ENCODE measurements around the gene PPP1R13L.
A peak's percentile ranks its signal among the peaks of the same experiment; 100 is the strongest.

The PPP1R13L gene

DNA sequence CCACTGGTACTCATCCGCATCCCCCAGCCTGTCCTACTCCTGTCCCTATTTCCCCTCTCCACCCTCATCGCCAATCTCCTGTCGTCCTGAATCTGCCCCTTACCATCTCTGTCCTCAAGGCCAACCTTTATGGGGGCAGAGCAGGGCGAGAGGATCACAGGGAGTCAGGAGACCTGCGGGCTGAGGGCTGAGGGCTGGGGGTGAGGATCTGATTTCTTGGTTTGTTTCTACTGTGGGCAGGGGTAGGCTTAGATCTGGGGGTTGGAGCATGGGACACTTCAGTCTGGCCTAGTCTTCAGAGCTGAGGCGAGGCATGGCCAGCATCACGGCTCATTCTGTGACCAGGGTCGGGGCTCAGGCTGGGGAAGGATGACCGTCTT, 35.4 kb upstream of the PPP1R13L start:
- H3K36me3 ChIP-seq (ENCODE audit: control insufficient read depth in 2 of 2, insufficient read depth in 1 of 2, low read length in 2 of 2) = no peaks in the 10 kb centered on the region
- TF ChIP-seq ZNF404 (tag by site-specific recombination; IDR thresholded peaks at IDR 0.05) (no peak), GLIS2 (tag by site-specific recombination; IDR thresholded peaks at IDR 0.05) (peak; percentile 12; the same call in 1 of the 2 replicates)
- TF ChIP-seq, protein P1, sequence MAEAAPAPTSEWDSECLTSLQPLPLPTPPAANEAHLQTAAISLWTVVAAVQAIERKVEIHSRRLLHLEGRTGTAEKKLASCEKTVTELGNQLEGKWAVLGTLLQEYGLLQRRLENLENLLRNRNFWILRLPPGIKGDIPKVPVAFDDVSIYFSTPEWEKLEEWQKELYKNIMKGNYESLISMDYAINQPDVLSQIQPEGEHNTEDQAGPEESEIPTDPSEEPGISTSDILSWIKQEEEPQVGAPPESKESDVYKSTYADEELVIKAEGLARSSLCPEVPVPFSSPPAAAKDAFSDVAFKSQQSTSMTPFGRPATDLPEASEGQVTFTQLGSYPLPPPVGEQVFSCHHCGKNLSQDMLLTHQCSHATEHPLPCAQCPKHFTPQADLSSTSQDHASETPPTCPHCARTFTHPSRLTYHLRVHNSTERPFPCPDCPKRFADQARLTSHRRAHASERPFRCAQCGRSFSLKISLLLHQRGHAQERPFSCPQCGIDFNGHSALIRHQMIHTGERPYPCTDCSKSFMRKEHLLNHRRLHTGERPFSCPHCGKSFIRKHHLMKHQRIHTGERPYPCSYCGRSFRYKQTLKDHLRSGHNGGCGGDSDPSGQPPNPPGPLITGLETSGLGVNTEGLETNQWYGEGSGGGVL (tag by site-specific recombination; IDR thresholded peaks at IDR 0.05) = 0 out of 2 replicates have a peak, but pooled peaks have one; percentile 1
- TF ChIP-seq, protein P2, sequence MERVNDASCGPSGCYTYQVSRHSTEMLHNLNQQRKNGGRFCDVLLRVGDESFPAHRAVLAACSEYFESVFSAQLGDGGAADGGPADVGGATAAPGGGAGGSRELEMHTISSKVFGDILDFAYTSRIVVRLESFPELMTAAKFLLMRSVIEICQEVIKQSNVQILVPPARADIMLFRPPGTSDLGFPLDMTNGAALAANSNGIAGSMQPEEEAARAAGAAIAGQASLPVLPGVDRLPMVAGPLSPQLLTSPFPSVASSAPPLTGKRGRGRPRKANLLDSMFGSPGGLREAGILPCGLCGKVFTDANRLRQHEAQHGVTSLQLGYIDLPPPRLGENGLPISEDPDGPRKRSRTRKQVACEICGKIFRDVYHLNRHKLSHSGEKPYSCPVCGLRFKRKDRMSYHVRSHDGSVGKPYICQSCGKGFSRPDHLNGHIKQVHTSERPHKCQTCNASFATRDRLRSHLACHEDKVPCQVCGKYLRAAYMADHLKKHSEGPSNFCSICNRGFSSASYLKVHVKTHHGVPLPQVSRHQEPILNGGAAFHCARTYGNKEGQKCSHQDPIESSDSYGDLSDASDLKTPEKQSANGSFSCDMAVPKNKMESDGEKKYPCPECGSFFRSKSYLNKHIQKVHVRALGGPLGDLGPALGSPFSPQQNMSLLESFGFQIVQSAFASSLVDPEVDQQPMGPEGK (tag by site-specific recombination; IDR thresholded peaks at IDR 0.05) = 0 out of 2 replicates have a peak, but pooled peaks have one; percentile 39
- 0 out of 2 replicates have a peak, but pooled peaks cover 4% of the 10 kb centered on the region for H3K4me1 ChIP-seq (ENCODE audit: control insufficient read depth, insufficient read depth, low read length)
- POLR2A ChIA-PET = interaction anchor here (0.7 to 1.6 kb wide), 8 partner anchors 14 to 201 kb away, joined by 3 to 41 read pairs (median 7); partner anchors contain the start of gene FOSB
- peak overlapping the region; percentile 54 for H3K4me3 ChIP-seq (ENCODE audit: low read depth, low read length)
- no peaks in the 10 kb centered on the region for H3K9me3 ChIP-seq (ENCODE audit: control insufficient read depth, insufficient read depth, low read depth, low read length)
- CTCF ChIA-PET = interaction anchor here (0.6 to 5.9 kb wide), 25 partner anchors 9 to 687 kb away, joined by 3 to 295 read pairs (median 9); partner anchors contain the start of genes FOSB and PPP1R13L
- no peak overlapping the region; the same call in 1 of the 2 replicates for H3K27ac ChIP-seq (ENCODE audit: extremely low read depth, low read depth, low read length)

DNA sequence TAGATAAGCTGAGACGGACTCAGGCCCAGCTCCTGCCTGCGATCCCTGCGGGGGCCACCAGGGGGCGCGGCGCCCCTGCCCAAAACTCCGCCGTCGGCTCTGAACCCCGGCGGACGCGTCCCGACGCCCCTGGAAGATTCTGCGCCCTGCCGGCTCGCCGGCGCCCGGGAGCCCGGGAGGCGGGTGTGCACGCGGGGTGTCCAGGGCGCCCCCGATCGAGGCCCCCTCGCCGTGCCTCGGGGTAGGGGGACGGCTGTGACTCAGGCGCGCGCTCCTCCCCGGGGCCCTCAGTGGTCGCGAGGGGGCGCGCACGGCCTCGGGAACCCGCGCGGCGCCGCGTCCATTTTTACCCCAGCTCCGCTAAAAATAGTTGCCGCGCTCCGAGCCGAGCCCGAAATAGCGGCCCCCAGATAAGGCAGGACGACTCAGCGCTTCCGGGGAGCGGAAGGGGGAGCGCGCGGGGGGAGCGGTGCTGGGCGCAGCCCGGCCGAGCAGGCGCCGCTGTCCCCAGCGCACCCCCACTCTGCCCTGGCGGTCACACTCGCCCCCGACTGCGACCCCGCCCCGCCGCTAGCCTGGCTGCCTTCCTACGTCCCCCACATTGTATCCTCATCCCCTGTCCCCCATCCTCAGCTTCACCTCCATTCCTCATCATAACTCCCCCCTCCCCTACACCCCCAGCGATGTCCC, 34.8 kb upstream of the PPP1R13L start:
- ChIA-PET POLR2A (interaction anchor here (0.5 to 1.5 kb wide), 12 partner anchors 15 to 1692 kb away, joined by 3 to 41 read pairs (median 4); partner anchors contain the start of gene FOSB), CTCF (interaction anchor here (0.6 to 5.9 kb wide), 40 partner anchors 8 to 241 kb away, joined by 3 to 295 read pairs (median 6); partner anchors contain the start of genes FOSB and PPP1R13L)
- H3K27ac ChIP-seq (ENCODE audit: extremely low read depth, low read depth, low read length) = peak overlapping the region; percentile 40; the same call in 1 of the 2 replicates
- peak overlapping the region; percentile 54 for H3K4me3 ChIP-seq (ENCODE audit: low read depth, low read length)
- H3K4me1 ChIP-seq (ENCODE audit: control insufficient read depth, insufficient read depth, low read length) = 0 out of 2 replicates have a peak, but pooled peaks cover 4% of the 10 kb centered on the region
- no peaks in the 10 kb centered on the region for H3K36me3 ChIP-seq (ENCODE audit: control insufficient read depth in 2 of 2, insufficient read depth in 1 of 2, low read length in 2 of 2)
- no peaks in the 10 kb centered on the region for H3K9me3 ChIP-seq (ENCODE audit: control insufficient read depth, insufficient read depth, low read depth, low read length)
- TF ChIP-seq ZNF776 (tag by site-specific recombination; IDR thresholded peaks at IDR 0.05; ENCODE audit: borderline replicate concordance) (no peak), ZBTB17 (tag by site-specific recombination; IDR thresholded peaks at IDR 0.05) (peak; percentile 54; the same call in 1 of the 2 replicates), GLIS1 (tag by site-specific recombination; IDR thresholded peaks at IDR 0.05) (peak; percentile 73), ZXDB (tag by site-specific recombination; IDR thresholded peaks at IDR 0.05) (0 out of 2 replicates have a peak, but pooled peaks have one; percentile 47), ZNF19 (tag by site-specific recombination; IDR thresholded peaks at IDR 0.05; ENCODE audit: low read depth) (no peak), ZFHX2 (tag by site-specific recombination; conservative IDR thresholded peaks at IDR 0.05) (peak; percentile 49; the same call in 1 of the 2 replicates), IKZF3 (tag by site-specific recombination; IDR thresholded peaks at IDR 0.05) (peak; percentile 40; the same call in 1 of the 2 replicates), ZBTB8A (tag by site-specific recombination; IDR thresholded peaks at IDR 0.05) (peak; percentile 95), ZNF335 (tag by site-specific recombination; conservative IDR thresholded peaks at IDR 0.05) (peak; percentile 75), ZNF350 (tag by site-specific recombination; IDR thresholded peaks at IDR 0.05) (no peak), ZNF366 (tag by site-specific recombination; conservative IDR thresholded peaks at IDR 0.05) (no peak), ZNF654 (tag by site-specific recombination; IDR thresholded peaks at IDR 0.05; ENCODE audit: low read depth) (peak; percentile 39), ZNF223 (tag by site-specific recombination; IDR thresholded peaks at IDR 0.05) (no peak), ZSCAN30 (tag by site-specific recombination; IDR thresholded peaks at IDR 0.05) (peak; percentile 86)
- TF ChIP-seq, protein P3, sequence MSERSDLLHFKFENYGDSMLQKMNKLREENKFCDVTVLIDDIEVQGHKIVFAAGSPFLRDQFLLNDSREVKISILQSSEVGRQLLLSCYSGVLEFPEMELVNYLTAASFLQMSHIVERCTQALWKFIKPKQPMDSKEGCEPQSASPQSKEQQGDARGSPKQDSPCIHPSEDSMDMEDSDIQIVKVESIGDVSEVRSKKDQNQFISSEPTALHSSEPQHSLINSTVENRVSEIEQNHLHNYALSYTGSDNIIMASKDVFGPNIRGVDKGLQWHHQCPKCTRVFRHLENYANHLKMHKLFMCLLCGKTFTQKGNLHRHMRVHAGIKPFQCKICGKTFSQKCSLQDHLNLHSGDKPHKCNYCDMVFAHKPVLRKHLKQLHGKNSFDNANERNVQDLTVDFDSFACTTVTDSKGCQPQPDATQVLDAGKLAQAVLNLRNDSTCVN (tag by site-specific recombination; optimal IDR thresholded peaks at IDR 0.05) = peak; percentile 92
- TF ChIP-seq, protein P2 (tag by site-specific recombination; IDR thresholded peaks at IDR 0.05) = peak; percentile 76; the same call in 1 of the 2 replicates
- TF ChIP-seq, protein P4, sequence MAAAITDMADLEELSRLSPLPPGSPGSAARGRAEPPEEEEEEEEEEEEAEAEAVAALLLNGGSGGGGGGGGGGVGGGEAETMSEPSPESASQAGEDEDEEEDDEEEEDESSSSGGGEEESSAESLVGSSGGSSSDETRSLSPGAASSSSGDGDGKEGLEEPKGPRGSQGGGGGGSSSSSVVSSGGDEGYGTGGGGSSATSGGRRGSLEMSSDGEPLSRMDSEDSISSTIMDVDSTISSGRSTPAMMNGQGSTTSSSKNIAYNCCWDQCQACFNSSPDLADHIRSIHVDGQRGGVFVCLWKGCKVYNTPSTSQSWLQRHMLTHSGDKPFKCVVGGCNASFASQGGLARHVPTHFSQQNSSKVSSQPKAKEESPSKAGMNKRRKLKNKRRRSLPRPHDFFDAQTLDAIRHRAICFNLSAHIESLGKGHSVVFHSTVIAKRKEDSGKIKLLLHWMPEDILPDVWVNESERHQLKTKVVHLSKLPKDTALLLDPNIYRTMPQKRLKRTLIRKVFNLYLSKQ (tag by site-specific recombination; IDR thresholded peaks at IDR 0.05; ENCODE audit: borderline replicate concordance) = no peak
- TF ChIP-seq, protein P1 (tag by site-specific recombination; IDR thresholded peaks at IDR 0.05) = peak; percentile 60

Measured in HEK293 (cell line).